Embryonic facial prominence (tissue), 1 donor: ENCODE results near the gene HSPB6.
"Not testable (repeated sequence)": the region's sequence is repeated elsewhere in the genome, so short reads cannot be mapped to it uniquely, and the experiment has no call there.

ENCODE experiments used
- DNase-seq: peaks from one replicate; pipeline ENCODE4 v3.0.0-alpha.2; 2016; ENCODE audit errors: extremely low spot score

HSPB6 gene

GRCh38 chr19:35756377-35757230 lies at the start of gene HSPB6:
Gene HSPB6 (minus strand): TSS chr19:35757029. CDS start chr19:35757008, 21 bp downstream.
- DNase-seq = no peak

GRCh38 chr19:35806597-35806996 lies 49.8 kb upstream of the HSPB6 start:
- DNase-seq = no peak

DNA sequence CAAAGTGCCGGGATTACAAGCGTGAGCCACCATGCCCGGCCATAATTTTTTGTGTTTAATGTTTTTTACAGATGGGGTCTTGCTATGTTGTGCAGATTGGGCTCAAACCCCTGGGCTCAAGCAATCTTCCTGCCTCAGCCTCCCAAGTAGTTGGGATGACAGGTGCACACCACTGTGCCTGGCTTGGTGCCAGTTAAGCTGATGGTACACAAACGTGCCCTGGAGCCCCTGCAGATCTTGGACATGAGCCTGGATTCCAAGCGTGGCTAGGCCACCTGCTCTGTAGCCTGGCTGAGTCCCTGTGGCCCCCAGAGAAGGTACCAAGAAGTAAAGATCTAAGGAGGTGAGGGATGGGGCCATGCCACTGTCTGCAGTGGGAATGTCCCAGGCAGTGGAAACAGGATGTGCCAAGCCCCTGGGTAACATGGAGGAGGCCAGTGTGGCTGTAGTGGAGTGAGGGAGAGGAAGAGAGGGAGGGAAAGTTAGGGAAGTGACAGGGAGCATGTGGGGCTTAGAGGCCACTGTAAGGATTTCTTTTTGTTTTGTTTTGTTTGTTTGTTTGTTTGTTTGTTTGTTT lies 48.8 kb upstream of the HSPB6 start:
- no peak for DNase-seq

DNA sequence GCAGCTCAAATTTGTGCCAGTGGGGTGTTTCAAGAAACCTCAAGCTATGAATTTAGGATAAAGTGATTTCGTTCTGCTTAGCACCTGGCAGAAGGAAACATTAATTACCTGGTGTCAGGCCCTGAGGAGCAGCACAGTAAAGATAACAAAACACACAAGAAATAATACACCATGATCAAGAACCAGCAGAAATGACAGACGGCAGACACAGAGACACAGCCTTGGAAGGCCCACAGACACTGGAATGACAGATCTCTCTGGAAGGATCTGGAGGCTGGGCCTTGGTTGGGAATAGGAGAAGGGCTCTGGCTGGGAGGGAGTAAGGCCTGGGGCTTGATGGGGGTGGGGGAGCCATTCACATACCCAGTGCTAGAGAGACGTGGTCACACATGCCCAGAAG lies 45.0 kb upstream of the HSPB6 start:
- no peak for DNase-seq

GRCh38 chr19:35797663-35798062 lies 40.8 kb upstream of the HSPB6 start:
- DNase-seq = no peak

DNA sequence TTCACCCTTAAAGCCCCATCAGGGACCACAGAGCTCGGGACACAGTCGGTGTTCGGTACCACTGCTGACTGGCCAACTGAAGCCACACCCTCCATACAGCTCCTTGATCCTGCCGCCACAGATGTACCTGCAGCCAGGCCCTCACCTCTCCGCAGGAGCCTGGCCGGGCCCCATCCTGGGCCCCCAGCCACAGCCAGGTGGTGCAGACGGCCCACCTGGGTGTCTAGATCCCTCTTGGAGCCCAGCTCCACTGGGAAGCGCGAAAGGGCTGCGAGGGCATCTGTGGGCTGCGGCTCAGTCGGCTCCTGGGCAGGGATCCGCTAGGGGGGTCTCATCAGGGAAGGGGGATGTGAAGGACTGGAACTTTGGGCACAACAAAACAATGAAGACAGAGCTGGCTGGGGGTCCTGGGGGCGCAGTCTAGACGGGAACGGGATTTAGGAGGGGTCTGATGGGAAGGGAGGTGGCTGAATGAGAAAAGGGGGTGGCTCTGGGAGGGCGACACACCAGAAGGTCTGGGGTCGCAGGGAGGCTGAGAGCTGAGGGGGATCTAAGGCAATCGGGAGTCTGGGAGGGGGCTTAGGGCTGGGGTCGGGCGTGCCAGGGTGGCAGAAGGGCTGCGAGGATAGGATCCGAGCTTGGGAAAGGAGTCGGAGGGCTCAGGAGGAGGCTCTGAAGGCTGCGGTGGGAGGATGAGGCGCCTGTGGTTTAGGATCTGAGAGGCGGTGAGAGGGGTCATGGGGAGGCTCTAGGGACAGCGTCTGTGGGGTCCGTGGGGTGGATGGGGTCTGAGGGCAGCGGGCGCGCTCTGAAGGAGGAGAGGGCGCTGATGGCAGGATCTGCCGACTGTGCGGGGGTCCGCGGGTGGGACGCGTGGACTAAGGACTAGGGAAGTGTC lies 40.1 kb upstream of the HSPB6 start:
- no peak for DNase-seq

DNA sequence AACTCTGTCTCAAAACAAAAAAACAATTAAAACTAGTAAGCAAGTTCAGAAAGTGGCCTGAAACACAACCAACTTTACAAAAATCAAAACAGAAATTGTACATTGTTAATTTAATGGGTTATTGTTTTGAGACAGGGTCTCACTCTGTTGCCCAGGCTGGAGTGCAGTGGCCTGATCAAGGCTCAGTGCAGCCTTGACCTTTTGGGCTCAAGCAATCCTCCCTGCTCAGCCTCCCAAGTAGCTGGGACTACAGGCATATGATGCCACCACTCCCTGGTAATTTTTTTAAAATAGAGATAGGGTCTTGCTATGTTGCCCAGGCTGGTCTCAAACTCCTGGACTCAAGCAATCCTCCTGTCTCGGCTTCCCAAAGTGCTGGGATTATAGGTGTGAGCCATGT lies 38.7 kb upstream of the HSPB6 start:
- not testable (repeated sequence) for DNase-seq

GRCh38 chr19:35793381-35794165 lies 36.7 kb upstream of the HSPB6 start:
- DNase-seq = no peak

GRCh38 chr19:35792888-35793287 lies 36.1 kb upstream of the HSPB6 start:
- no peak for DNase-seq

DNA sequence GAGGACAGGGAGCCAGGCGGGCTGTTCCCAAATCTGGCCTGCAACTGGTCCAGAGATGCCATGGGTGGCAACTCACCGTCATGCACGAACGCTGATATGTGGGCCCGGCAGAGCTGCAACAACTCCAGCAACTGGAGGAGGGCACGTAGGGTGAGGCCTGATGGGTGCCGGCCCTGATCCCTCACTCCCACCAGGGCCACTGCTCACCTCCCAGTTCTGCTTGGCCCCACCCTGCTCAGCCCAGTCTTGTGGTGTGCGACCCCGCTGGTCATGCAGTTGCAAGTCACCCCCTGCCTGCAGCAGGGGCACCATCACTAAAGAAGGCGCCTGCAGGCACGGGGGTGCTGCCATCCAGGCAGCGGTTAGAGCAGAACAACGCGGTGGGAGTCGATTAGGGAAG lies 35.5 kb upstream of the HSPB6 start:
- DNase-seq = no peak

GRCh38 chr19:35791814-35792279 lies 35.0 kb upstream of the HSPB6 start:
- DNase-seq = no peak

DNA sequence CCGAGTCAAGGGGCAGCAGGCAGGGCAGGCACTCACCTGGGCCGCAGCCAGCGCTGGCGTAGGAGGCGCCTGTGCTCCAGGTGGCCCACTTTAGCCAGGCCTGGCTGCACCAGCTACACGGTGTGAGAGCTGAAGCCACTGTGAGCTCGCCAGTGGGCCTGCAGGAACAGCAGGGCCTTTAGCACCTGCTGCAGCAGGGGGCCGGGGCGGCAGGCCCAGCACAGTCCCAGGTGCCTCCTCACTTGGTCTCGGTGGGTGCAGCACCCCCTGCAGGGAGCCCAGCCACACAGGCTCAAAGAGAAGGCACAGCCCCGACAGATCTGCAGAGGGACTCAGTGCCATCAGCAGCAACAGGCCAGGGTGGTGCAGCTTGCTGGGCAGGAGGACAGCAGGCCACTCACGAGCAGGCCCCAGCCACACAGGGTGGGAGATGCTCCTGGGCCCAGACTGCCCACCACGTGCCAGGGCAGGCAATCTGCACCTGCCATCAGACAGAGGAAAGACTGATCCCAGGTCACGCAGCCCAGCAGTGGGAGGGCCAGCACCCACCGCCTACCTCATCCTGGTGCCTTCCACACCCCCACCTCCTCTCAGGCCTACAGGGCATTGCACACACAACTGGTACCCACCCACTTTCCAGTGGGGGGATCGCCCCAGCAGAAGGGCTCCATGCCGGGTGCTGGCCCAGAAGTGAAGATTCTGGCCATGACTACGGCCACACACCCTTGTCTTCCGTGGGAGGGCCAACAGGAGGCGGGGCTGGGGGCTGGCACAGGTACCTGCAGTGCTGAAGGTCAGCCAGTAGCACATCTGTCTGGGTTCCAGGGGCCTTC lies 34.4 kb upstream of the HSPB6 start:
- DNase-seq = no peak

- DNase-seq = no peak
Observed at GRCh38 chr19:35789978-35790944, 33.4 kb upstream of the HSPB6 start.

GRCh38 chr19:35789195-35789977 lies 32.6 kb upstream of the HSPB6 start:
- DNase-seq = no peak

DNA sequence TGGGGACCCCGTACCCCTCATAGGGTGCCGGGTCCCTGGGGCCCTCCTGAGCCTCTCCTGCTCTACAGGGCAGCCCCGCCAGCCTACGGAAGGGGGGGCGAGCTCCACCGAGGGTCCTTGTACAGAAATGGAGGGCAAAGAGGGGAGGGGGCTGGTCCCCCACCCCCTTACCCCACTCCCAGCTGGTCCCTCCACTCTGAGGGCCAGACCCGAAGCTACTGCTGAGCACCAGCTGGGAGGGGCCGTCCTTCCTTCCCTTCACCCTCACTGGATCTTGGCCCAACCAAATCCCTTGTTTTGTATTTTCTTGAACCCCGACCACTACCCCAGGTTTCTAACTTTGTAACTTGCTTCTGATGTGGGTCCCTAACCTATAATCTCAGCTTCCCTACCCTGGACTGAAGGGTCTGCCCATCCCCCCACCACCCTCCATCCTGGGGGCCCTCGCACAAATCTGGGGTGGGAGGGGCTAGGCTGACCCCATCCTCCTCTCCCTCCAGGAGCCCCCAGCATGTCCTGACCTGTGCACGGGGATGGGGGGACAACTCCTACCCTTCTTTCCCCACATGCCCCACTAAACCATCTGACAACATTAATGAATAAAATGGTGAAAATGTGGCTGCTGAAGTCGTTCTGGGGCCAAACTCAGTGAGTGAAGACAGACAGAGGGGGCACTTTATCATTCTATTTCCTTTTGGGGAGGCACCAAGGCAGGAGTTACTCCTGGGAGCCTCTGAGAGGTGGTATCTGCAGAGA lies 31.6 kb upstream of the HSPB6 start:
- no peak for DNase-seq

DNA sequence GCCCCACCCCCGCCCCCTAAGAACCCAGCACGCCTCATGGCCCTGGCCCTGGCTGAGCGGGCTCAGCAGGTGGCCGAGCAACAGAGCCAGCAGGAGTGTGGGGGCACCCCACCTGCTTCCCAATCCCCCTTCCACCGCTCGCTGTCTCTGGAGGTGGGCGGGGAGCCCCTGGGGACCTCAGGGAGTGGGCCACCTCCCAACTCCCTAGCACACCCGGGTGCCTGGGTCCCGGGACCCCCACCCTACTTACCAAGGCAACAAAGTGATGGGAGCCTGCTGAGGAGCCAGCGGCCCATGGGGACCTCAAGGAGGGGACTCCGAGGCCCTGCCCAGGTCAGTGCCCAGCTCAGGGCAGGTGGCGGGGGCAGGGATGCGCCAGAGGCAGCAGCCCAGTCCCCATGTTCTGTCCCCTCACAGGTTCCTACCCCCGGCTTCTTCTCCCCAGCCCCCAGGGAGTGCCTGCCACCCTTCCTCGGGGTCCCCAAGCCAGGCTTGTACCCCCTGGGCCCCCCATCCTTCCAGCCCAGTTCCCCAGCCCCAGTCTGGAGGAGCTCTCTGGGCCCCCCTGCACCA lies 30.5 kb upstream of the HSPB6 start:
- DNase-seq = no peak
